ENCODE measurements around the gene C22orf39. TPM values are rescaled to one million over a fixed set of nuclear protein-coding genes. Genes with fewer than 3 reads are reported as not detected.
A peak's percentile ranks its signal among the peaks of the same experiment; 100 is the strongest.

C22orf39 gene
- polyA plus RNA-seq, 1 of the 3 experiments (the other 2 are of a cell fraction) = 17.7 TPM

- peak; percentile 96 for TF ChIP-seq TAF1 (IDR thresholded peaks at IDR 0.05; ENCODE audit: borderline replicate concordance, low read depth, low read length)
- TF ChIP-seq USF2 (IDR thresholded peaks at IDR 0.05; ENCODE audit: borderline replicate concordance, low read depth, low read length) = no peak
- TF ChIP-seq POLR2AphosphoS5 (IDR thresholded peaks at IDR 0.05; ENCODE audit: low read depth, low read length) = peak; percentile 94
- peak; percentile 83 for TF ChIP-seq CHD2 (IDR thresholded peaks at IDR 0.05; ENCODE audit: low read length, partially characterized antibody)
- peak; percentile 30; the same call in 1 of the 2 replicates for TF ChIP-seq GATA2 (CRISPR knock-in tag; IDR thresholded peaks at IDR 0.05)
- peak; percentile 90 for TF ChIP-seq GABPA (IDR thresholded peaks at IDR 0.05; ENCODE audit: low read depth)
- TF ChIP-seq FOXM1 (IDR thresholded peaks at IDR 0.05; ENCODE audit: low read depth) = no peak
- peak; percentile 80 for TF ChIP-seq ELF1 (IDR thresholded peaks at IDR 0.05)
- peak in 1 of 2 experiments; percentile 32; a peak in 2 of 4 replicates for TF ChIP-seq EP300 (IDR thresholded peaks at IDR 0.05; ENCODE audit: borderline replicate concordance in 1 of 2, low read depth in 1 of 2, low read length in 1 of 2)
- TF ChIP-seq MEF2A (IDR thresholded peaks at IDR 0.05; ENCODE audit: borderline replicate concordance, low read depth) = no peak
- peak; percentile 98 for TF ChIP-seq MXI1 (IDR thresholded peaks at IDR 0.05; ENCODE audit: low read depth, low read length)
- peak; percentile 68 for TF ChIP-seq REST (IDR thresholded peaks at IDR 0.05; ENCODE audit: low read depth, low read length)
- TF ChIP-seq USF1 (IDR thresholded peaks at IDR 0.05; ENCODE audit: borderline replicate concordance, low read depth) = peak; percentile 68; the same call in 1 of the 2 replicates
- TF ChIP-seq EZH2phosphoT487 (IDR thresholded peaks at IDR 0.05; ENCODE audit: borderline replicate concordance, low read depth) = no peak
- TF ChIP-seq FOXJ3 (CRISPR knock-in tag; IDR thresholded peaks at IDR 0.05) = peak; percentile 76; the same call in 1 of the 2 replicates
- peak; percentile 91 for TF ChIP-seq SIN3A (IDR thresholded peaks at IDR 0.05; ENCODE audit: borderline replicate concordance, low read depth, low read length)
- peak; percentile 35; the same call in 1 of the 2 replicates for TF ChIP-seq TCF12 (IDR thresholded peaks at IDR 0.05)
- no peak; the same call in 1 of the 2 replicates for TF ChIP-seq JUND (IDR thresholded peaks at IDR 0.05)
- TF ChIP-seq RAD21 (IDR thresholded peaks at IDR 0.05; ENCODE audit: low read length) = peak; percentile 2; the same call in 1 of the 2 replicates
- peak; percentile 39 for TF ChIP-seq PBX3 (IDR thresholded peaks at IDR 0.05)
These were observed 15.2 kb downstream of the C22orf39 start, which contains the start of gene MRPL40 (continued) for GRCh38 chr22:19432133-19432851.

All from SK-N-SH (cell line).